Suprapubic skin (tissue), 3 donors: ENCODE data around the gene ZBTB20.

Source experiments
- CTCF ChIP-seq, 2 donors: fragments of 200-600 bp in 1 of 2; fragments of 450-650 bp in 1 of 2; sonication (generic) in 1 of 2; IDR thresholded peaks; one replicate each; pipeline ENCODE4 v1.5.1; 2016 to 2019; ENCODE audit warnings: antibody characterized with exemption in 2 of 2, mild to moderate bottlenecking in 1 of 2, moderate library complexity in 1 of 2
- EP300 ChIP-seq: sonication (generic); formaldehyde crosslinking; IDR thresholded peaks from one replicate; pipeline ENCODE4 v1.6.1; 2017; ENCODE audit warnings: antibody characterized with exemption

- TF ChIP-seq EP300: no peak
- TF ChIP-seq CTCF (IDR thresholded peaks at IDR 0.05): no peak
Observed at GRCh38 chr3:114350690-114351089, 796.4 kb downstream of the ZBTB20 start.
